PC-3 (cell line): ENCODE measurements around the gene ERG28.

Experiments used
- EZH2 ChIP-seq: fragments of 300-600 bp; sonication (generic); IDR thresholded peaks from one replicate; pipeline ENCODE4 v1.6.1; 2017; ENCODE audit warnings: antibody characterized with exemption, mild to moderate bottlenecking, low read length; ENCODE audit not compliant: unreplicated experiment
- TF ChIP-seq, protein P1 (sequence below): fragments of 300-600 bp; sonication (generic); conservative IDR thresholded peaks from 2 replicates; pipeline ENCODE4 v1.5.1; 2017; ENCODE audit warnings: antibody characterized with exemption, low read depth, mild to moderate bottlenecking, low read length

DNA sequence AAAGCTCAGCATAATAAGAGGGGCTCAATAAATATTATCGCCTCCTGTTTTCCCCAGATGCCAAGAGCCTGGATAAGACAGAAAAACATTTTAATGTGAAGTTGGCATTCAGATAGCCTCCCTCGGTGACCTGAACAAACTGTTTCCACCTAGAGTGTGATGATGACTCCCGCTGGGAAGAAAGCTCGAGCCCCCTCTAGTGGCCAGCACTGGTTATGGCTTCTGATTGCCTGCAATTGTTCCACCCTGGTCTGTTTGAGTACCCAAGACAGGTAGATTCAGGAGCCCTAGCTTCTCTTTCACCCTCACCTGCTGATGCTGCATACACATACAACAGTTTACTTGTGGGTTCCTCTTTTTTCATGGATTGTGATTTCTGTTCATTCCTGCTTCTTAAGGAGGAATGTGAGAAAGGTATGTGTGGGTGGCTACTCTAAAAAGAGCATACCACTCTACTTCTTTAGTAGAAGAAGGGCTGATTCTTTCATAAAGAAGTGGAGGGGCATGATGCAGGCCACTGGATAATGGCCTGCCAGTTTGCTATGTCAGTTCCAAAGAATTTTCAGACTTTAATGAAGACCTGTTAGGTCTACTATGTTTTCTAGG is 6.4 kb downstream of the ERG28 start:
- TF ChIP-seq, protein P1, sequence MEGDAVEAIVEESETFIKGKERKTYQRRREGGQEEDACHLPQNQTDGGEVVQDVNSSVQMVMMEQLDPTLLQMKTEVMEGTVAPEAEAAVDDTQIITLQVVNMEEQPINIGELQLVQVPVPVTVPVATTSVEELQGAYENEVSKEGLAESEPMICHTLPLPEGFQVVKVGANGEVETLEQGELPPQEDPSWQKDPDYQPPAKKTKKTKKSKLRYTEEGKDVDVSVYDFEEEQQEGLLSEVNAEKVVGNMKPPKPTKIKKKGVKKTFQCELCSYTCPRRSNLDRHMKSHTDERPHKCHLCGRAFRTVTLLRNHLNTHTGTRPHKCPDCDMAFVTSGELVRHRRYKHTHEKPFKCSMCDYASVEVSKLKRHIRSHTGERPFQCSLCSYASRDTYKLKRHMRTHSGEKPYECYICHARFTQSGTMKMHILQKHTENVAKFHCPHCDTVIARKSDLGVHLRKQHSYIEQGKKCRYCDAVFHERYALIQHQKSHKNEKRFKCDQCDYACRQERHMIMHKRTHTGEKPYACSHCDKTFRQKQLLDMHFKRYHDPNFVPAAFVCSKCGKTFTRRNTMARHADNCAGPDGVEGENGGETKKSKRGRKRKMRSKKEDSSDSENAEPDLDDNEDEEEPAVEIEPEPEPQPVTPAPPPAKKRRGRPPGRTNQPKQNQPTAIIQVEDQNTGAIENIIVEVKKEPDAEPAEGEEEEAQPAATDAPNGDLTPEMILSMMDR, result peak; percentile 96
- no peak for TF ChIP-seq EZH2
